Measurements from ENCODE around the gene NCAPD2.

The NCAPD2 gene

GRCh38 chr12:6500466-6500865 lies 6.6 kb downstream of the NCAPD2 start:
- Histone ChIP-seq H3K4me3 (ENCODE audit: low read depth in 1 of 2, low read length in 1 of 2) (no peak overlapping the region), H3K4me1 (ENCODE audit: control insufficient read depth in 1 of 2, insufficient read depth in 1 of 2, low read depth in 1 of 2, low read length in 1 of 2) (peaks cover 12 to 14% of the 10 kb centered on the region in 2 experiments), H3K9me3 (no peaks in the 10 kb centered on the region), H3K27me3 (no peaks in the 10 kb centered on the region), H3K36me3 (peaks cover 52% of the 10 kb centered on the region), H3K27ac (no peak overlapping the region)
- no peak for TF ChIP-seq CTCF (IDR thresholded peaks at IDR 0.05)

GRCh38 chr12:6507102-6507998 lies 13.4 kb downstream of the NCAPD2 start:
- Histone ChIP-seq H3K27ac (no peak overlapping the region), H3K27me3 (no peaks in the 10 kb centered on the region), H3K4me3 (ENCODE audit: low read depth in 1 of 2, low read length in 1 of 2) (no peak overlapping the region), H3K9me3 (no peaks in the 10 kb centered on the region), H3K4me1 (ENCODE audit: control insufficient read depth in 1 of 2, insufficient read depth in 1 of 2, low read depth in 1 of 2, low read length in 1 of 2) (no peaks in the 10 kb centered on the region), H3K36me3 (peaks cover 56% of the 10 kb centered on the region)
- TF ChIP-seq CTCF (IDR thresholded peaks at IDR 0.05) = no peak

DNA sequence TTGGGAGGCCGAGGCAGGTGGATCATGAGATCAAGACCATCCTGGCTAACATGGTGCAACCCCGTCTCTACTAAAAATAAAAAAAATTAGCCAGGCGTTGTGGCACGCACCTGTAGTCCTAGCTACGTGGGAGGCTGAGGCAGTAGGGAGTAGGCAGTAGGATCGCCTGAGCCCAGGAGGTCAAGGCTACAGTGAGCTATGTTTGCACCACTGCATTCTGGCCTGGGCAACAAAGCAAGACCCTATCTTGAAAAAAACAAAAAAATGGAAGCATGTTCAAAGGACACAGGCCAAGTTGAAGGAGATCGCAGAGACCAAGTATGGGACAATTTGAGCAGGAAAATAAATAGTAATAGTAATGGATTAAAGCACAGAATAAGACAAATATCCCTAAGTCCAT lies 14.2 kb downstream of the NCAPD2 start:
- TF ChIP-seq CTCF (IDR thresholded peaks at IDR 0.05) = no peak
- peaks cover 60% of the 10 kb centered on the region for H3K36me3 ChIP-seq
- H3K27ac ChIP-seq = no peak overlapping the region

DNA sequence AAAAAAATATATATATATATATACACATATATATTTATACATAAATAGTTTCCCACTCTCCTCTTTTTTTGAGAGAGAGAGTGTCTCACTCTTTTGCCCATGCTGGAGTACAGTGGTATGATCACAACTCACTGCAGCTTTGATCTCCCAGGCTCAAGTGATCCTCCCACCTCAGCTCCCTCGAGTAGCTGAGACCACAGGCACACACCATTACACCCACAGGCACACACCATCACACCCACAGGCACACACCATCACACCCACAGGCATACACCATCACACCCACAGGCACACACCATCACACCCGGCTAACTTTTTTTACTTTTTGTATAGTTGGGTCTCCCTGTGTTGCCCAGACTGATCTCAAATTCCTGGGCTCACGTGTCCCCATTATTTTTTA lies 26.3 kb downstream of the NCAPD2 start:
- H3K9me3 ChIP-seq = no peaks in the 10 kb centered on the region
- no peaks in the 10 kb centered on the region for H3K27me3 ChIP-seq
- TF ChIP-seq CTCF (IDR thresholded peaks at IDR 0.05) = no peak
- no peak overlapping the region for H3K27ac ChIP-seq
- H3K4me3 ChIP-seq (ENCODE audit: low read depth in 1 of 2, low read length in 1 of 2) = no peak overlapping the region
- no peaks in the 10 kb centered on the region for H3K4me1 ChIP-seq (ENCODE audit: control insufficient read depth in 1 of 2, insufficient read depth in 1 of 2, low read depth in 1 of 2, low read length in 1 of 2)
- H3K36me3 ChIP-seq = peaks cover 94% of the 10 kb centered on the region

More for the DNA sequence above, 14.2 kb downstream of the NCAPD2 start:
- Histone ChIP-seq H3K4me1 (ENCODE audit: control insufficient read depth in 1 of 2, insufficient read depth in 1 of 2, low read depth in 1 of 2, low read length in 1 of 2) (no peaks in the 10 kb centered on the region), H3K4me3 (ENCODE audit: low read depth in 1 of 2, low read length in 1 of 2) (no peak overlapping the region), H3K9me3 (no peaks in the 10 kb centered on the region), H3K27me3 (no peaks in the 10 kb centered on the region)

GRCh38 chr12:6522193-6522592 lies 28.3 kb downstream of the NCAPD2 start:
- Histone ChIP-seq H3K36me3 (peaks cover 94% of the 10 kb centered on the region), H3K4me3 (ENCODE audit: low read depth in 1 of 2, low read length in 1 of 2) (no peak overlapping the region), H3K27me3 (no peaks in the 10 kb centered on the region), H3K9me3 (no peaks in the 10 kb centered on the region), H3K27ac (no peak overlapping the region), H3K4me1 (ENCODE audit: control insufficient read depth in 1 of 2, insufficient read depth in 1 of 2, low read depth in 1 of 2, low read length in 1 of 2) (no peaks in the 10 kb centered on the region)
- TF ChIP-seq CTCF (IDR thresholded peaks at IDR 0.05) = no peak

Measured in neutrophil (primary cell).